SJSA1 (cell line): ENCODE data around the gene KIAA1755. TPM values are rescaled to one million over a fixed set of nuclear protein-coding genes. Genes with fewer than 3 reads are reported as not detected.

ENCODE experiments used
- DNase-seq, 2 experiments: peaks; one replicate each; pipeline ENCODE4 v3.0.0-alpha.2; 2015 to 2020; ENCODE audit warnings: low spot score in 2 of 2, low read depth in 1 of 2
- H3K27ac ChIP-seq: fragments of 250-450 bp; sonication (Bioruptor Pico); 2 replicates; pipeline ENCODE4 v1.5.1; 2020; ENCODE audit warnings: mild to moderate bottlenecking, moderate library complexity
- H3K27me3 ChIP-seq: fragments of 250-450 bp; sonication (Bioruptor Pico); replicated peaks from 2 replicates; pipeline ENCODE4 v1.5.1; 2020; ENCODE audit warnings: mild to moderate bottlenecking, moderate library complexity
- H3K36me3 ChIP-seq: fragments of 250-450 bp; sonication (Bioruptor Pico); 2 replicates; pipeline ENCODE4 v1.5.1; 2020; ENCODE audit warnings: mild to moderate bottlenecking
- H3K4me1 ChIP-seq: fragments of 250-450 bp; sonication (Bioruptor Pico); replicated peaks from 2 replicates; pipeline ENCODE4 v1.6.1; 2021; ENCODE audit warnings: mild to moderate bottlenecking
- H3K4me3 ChIP-seq: fragments of 250-450 bp; sonication (Bioruptor Pico); 2 replicates; pipeline ENCODE4 v1.5.1; 2020; ENCODE audit warnings: mild to moderate bottlenecking
- H3K9me3 ChIP-seq: fragments of 250-450 bp; sonication (Bioruptor Pico); replicated peaks from 2 replicates; pipeline ENCODE4 v1.5.1; 2020; ENCODE audit warnings: mild to moderate bottlenecking
- total RNA-seq: library from RNA; depleted of rRNA; stranded (reverse); fragments of >200 nt; shearing (Covaris generic); gene quantifications from 2 replicates; pipeline ENCODE4 v1.2.3, GENCODE V29; 2014; rRNA removed

Gene KIAA1755
- total RNA-seq, 1 experiment from 2014 or later, result 0.03 TPM

DNA sequence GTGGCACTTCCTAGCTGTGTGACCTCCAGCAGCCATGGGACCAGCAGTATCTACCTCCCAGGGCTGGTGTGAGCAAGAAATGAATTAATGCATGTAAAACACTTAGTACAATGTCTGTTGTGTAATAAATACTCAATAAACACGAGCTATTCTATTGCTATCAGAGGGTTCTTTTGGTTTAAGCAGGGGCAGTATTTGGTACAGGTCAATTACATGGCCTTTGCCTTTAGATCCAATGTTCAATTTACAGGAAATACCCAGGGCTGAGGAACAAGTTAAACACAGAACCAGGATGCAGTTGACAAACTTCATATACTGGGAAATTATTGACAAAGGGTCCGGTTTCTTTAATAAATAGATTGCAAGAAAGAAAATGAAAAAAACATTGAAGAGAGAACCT, 98.4 kb downstream of the KIAA1755 start:
- Histone ChIP-seq H3K27me3 (no peaks in the 10 kb centered on the region), H3K27ac (no peak overlapping the region), H3K9me3 (no peaks in the 10 kb centered on the region), H3K4me1 (peaks cover 32% of the 10 kb centered on the region), H3K36me3 (peaks cover 34% of the 10 kb centered on the region), H3K4me3 (no peak overlapping the region)
- DNase-seq, result no peak

DNA sequence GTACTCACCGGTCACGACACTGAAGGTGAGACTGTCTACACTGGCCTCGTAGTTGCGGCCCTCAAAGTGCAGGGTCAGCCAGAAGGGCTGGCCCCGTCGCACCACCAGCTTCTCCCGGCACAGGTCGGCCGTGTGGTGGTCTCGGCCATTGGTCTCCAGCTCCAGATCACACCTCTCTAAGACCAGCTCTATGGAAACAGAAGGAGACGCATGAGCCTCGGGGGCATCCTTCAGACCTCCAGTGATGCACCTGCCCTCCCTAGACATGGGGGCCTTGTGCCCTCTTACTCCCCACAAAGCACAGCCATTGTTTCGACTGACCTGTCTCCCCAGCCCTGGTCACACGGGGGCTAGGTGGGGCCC, 99.1 kb downstream of the KIAA1755 start:
- no peaks in the 10 kb centered on the region for H3K27me3 ChIP-seq
- H3K4me1 ChIP-seq, result peaks cover 40% of the 10 kb centered on the region
- H3K27ac ChIP-seq, result no peak overlapping the region
- no peak overlapping the region for H3K4me3 ChIP-seq
- H3K9me3 ChIP-seq, result no peaks in the 10 kb centered on the region
- DNase-seq, result no peak
- peaks cover 38% of the 10 kb centered on the region for H3K36me3 ChIP-seq

Other genes with a start within 250 kb of the KIAA1755 start
- gene TTI1, start 227.3 kb downstream of the KIAA1755 start, total RNA-seq, result 14.4 and 16.1 TPM in 2 replicates
- 27.9 and 50.7 TPM in 2 replicates for gene RPRD1B, start 227.0 kb downstream of the KIAA1755 start, total RNA-seq
- 32.2 and 34.9 TPM in 2 replicates for gene TGM2, start 95.5 kb downstream of the KIAA1755 start, total RNA-seq
- gene BPI, start 43.4 kb upstream of the KIAA1755 start, total RNA-seq, result 0.11 TPM in 1 of 2 replicates, not detected in the other
- not detected in 2 replicates for gene LBP, start 85.7 kb upstream of the KIAA1755 start, total RNA-seq
- gene SNHG17, start 174.6 kb upstream of the KIAA1755 start, total RNA-seq, result 10.3 and 16.2 TPM in 2 replicates
- 17.6 and 21.9 TPM in 2 replicates for gene RALGAPB, start 212.1 kb upstream of the KIAA1755 start, total RNA-seq